Peyer's patch (tissue), 4 donors: Measurements from ENCODE around the gene GM2A.

Experiments
- CTCF ChIP-seq, 6 experiments: fragments of 450-650 bp in 4 of 6; fragments of 200-600 bp in 2 of 6; sonication (generic) in 1 of 6; IDR thresholded peaks; one replicate each; pipeline ENCODE4 v1.5.1; 2017 to 2019; ENCODE audit warnings: antibody characterized with exemption in 6 of 6, mild to moderate bottlenecking in 3 of 6, moderate library complexity in 1 of 6
- POLR2A ChIP-seq, 2 donors: fragments of 450-650 bp; IDR thresholded peaks; one replicate each; pipeline ENCODE4 v1.5.1; 2017; ENCODE audit warnings: antibody characterized with exemption in 2 of 2, mild to moderate bottlenecking in 2 of 2, moderate library complexity in 2 of 2

- TF ChIP-seq CTCF (IDR thresholded peaks at IDR 0.05) (no peak), POLR2A (IDR thresholded peaks at IDR 0.05) (no peak)
Measured at GRCh38 chr5:151296974-151297373, 44.0 kb downstream of the GM2A start.
